GM18498 (cell line): Measurements from ENCODE around the gene PCSK1.
"Not testable (repeated sequence)": the region's sequence is repeated elsewhere in the genome, so short reads cannot be mapped to it uniquely, and the experiment has no call there.

ENCODE experiments used
- ATAC-seq: cut with Tn5 transposase; IDR thresholded peaks from one replicate; pipeline ENCODE4 v1.9.1; 2021; ENCODE audit warnings: mild to moderate bottlenecking, moderate library complexity; ENCODE audit not compliant: unreplicated experiment

PCSK1 gene

DNA sequence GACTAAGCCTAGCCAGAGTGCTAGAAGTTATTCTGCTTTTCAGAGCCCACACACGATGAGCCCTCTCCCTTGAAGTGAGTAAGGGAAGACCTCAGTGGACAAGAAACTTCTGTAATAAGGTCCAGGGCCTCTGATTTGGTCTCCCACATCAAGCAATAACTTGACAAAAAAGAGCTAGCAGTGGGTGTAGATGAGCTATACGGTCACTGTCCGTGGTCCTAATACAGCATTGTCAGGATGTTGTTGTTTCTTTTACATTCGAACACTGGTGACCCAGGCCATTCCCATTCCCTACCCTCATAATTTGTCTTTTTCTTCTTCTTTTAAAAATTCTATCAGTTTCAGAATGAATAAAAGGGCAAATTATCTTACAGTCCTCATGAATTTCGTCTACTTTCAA is 5.2 kb downstream of the PCSK1 start:
- ATAC-seq, result no peak

GRCh38 chr5:96426831-96427230 is 6.2 kb downstream of the PCSK1 start:
- ATAC-seq, result no peak

- no peak for ATAC-seq
Observed at GRCh38 chr5:96425443-96425842, 7.6 kb downstream of the PCSK1 start.

DNA sequence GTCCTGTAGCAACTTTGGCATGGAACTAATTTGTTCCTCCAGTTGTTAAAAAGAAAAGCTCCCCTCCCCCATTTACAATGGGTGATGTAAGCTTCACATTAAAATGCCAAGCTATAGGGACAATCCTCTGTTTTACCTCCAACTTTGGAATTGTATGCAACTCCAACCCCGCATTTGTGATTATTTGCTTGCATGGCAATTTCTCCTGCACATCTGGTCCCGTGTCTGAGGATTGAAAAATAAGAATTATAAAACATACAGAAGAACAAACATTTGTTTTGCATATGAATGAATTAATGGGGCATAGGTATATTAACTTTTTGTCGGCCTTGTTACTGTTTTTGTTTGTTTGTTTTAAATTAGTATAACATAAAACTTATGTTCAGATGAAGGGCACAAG is 17.2 kb downstream of the PCSK1 start:
- no peak for ATAC-seq

DNA sequence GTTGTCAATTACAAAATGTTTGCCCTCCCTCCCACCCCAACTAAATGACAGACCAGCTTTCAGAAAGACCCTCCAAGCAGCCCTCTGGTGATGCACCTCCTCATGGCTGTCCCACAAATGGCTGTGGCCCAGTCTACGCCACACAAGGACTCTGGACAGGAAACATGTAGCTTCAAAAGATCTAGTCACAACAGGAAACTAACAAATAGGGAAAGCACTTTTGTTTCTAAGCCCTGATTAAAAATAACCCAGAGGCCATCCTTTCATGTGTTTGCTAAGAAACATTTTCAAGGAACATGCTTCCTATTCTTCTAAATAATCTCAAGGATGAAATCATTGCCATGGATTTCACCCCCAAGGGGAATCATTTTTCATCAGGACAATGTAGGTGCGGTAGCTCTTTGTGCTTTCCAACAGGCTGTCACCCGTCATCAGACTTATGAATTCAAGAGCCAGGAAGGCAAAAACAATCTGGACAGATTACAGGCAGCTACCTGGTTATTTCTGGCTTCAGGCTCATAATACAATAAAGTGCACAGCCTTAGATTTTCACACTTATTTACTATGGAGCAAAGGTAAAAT is 20.1 kb downstream of the PCSK1 start:
- ATAC-seq, result no peak

DNA sequence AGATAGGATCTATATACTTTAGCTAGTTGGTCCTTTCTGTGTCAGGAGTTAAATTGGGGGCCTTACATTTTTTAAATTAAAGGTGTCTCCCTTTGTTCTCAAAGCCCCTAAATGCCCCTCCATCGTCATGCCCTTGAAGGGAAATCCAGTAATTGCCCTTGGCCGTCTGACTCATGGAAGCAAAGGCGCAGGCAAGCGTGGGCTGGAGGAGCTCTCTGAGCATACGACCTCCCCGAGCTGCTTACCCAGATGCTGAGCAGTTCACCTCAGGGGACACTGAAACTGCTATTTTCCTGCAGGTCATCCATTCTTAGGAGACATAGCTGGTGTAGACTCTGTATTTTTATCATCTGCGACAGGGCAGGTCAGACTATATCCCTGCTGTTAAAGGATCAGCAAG is 23.0 kb downstream of the PCSK1 start:
- no peak for ATAC-seq

- ATAC-seq, result no peak
Observed at GRCh38 chr5:96408841-96409538, 24.1 kb downstream of the PCSK1 start.

DNA sequence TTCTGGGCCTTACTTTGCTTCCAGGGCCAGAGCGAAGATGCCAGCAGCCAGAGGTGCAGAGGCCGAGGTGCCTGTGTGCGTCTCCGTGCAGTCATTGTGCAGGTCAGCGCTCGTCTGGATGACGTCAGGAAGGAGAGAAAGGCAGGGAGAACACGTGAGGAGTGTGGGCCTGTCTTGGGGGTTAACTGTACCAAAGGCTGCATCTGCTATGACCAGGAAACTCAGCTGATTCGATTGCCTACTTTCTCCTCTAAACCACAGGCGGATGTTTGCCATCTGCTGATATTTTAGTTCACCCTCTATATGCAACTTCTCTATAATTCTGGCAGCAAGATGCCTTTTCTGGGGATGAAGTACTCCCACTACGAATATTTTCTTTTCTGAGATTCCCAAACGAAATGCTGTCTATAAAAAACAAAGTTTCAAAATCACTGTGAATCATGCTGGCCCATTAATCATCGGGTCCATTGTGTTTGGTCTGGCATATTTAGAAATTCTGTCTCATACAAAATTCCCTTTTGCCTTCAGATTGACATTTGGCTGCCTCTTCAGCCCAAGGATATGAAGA is 24.8 kb downstream of the PCSK1 start:
- no peak for ATAC-seq

DNA sequence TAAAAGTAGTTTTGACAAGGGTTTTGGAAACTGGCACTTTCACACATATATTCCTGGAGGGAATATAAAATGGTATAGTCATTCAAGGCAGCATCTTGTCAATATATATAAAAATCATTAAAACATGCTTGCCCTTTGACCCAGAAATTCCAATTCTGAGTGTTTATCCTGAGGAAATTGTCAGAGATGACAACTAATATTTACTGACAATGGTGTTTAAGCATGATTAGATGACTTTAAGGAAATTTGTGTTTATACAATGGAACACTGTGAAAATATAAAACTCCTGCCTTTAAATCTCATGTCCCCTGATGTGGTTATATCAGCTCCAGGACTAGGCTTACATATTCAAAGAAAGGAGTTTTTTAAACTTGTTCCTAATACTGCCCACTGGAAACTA is 25.6 kb downstream of the PCSK1 start:
- ATAC-seq, result no peak

- ATAC-seq, result no peak
Observed at GRCh38 chr5:96404191-96404867, 28.7 kb downstream of the PCSK1 start.

DNA sequence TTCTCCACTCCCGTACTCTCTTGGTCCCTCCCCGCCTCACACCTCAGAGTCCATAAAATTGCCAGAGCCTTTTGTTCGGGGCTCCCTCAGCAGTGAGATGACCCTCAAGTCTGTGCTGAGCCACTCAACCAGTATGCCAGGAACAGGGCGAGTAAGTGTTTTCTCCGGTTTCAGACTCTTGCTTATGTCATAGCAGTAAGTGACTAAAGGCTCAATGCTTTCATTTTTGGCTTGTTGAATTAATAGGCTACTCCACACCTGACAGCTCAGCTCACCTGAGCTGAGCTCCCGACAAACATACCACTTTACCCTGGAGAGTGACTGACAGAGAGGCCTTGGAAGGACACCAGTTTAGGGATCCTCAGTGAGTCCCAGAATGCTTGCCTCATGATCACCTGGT is 30.5 kb downstream of the PCSK1 start:
- no peak for ATAC-seq

DNA sequence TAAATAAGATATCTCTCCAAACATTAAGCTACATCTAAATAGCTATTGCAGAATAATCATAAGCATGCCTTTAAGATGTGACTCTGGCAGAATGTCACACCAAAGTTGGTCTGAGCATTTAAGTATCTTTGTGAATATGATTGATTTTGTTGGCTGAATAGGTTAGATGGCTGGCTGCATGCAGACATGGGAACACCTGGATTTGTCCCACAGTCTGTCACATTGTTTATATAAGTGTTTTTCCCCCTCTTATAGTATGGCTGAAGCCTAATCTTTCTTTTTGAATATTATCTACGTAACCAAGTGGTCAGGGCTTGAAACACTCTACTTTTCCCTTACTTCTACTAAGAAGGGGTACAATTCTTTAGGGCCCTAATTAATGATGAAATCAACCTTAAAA is 36.2 kb downstream of the PCSK1 start:
- ATAC-seq, result no peak

DNA sequence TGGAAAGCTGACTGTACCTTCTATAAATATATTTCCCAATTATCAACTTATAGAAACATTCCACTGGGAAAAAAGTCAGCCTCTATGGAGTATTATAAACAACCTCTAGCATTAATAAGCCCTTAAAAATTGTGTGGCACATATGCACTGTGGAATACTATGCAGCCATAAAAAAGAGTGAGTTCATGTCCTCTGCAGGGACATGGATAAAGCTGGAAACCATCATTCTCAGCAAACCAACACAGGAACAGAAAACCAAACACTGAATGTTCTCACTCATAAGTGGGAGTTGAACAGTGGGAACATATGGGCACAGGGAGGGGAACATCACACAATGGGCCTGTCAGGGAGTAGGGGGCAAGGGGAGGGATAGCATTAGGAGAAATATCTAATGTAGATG is 37.8 kb downstream of the PCSK1 start:
- ATAC-seq, result not testable (repeated sequence)

- no peak for ATAC-seq
Observed at GRCh38 chr5:96391921-96392320, 41.1 kb downstream of the PCSK1 start.

DNA sequence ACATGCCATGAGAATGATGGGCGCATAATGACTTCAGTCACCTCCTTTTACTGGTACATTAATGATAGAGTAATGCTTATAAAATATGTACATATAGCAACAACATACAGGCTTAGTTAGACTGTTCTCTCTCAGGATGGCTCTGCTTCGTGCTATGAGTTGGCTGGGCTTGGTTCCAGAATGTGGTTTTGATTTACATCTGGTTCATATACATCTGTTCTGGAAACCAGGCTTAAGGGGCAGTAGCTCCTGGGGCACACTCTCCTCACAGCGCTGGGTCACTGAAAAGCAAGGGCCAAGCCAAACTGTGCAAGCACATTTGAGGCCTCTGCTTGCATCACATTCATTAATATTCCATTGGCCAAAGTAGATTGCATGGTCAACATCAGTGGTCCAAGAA is 44.9 kb downstream of the PCSK1 start:
- no peak for ATAC-seq

GRCh38 chr5:96387616-96388015 is 45.4 kb downstream of the PCSK1 start:
- no peak for ATAC-seq

DNA sequence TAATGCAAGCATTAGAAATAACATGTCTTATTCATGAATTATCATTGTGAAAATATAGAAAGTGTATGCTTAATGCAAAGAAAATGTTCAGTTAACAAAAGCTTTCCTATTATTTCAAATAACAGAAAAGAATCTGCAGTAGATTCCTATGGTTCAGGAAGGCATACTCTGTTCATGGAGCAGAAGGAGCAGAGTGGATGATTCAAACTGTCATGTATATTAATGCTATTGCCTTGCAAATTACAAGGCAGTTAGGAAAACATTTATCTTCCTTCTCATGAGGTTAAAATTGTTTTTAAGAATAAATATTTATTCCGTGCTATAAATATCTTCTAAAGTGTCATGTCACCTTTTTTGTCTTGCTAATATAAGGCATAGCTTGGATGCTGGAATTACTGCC is 47.5 kb downstream of the PCSK1 start:
- no peak for ATAC-seq

GRCh38 chr5:96384353-96384752 is 48.7 kb downstream of the PCSK1 start:
- ATAC-seq, result no peak

DNA sequence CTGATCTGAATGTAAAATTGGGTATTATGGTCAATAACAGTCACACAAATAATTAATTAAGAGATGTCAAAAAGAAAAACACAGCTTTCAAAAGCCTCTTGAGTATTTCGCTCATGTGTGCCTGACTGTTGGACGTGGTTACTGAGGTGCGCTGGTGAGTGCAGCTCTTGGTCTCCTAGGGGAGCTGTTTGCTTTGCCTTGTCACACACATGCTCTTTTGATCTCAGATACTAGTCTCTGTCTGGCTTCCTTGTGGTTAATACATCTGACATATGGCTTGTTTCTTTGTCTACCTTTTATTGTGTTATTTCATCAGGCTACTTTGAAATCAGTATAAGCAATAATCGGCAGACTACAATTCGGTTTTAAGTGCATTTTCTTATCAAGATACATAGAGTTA is 51.5 kb downstream of the PCSK1 start:
- ATAC-seq, result no peak

DNA sequence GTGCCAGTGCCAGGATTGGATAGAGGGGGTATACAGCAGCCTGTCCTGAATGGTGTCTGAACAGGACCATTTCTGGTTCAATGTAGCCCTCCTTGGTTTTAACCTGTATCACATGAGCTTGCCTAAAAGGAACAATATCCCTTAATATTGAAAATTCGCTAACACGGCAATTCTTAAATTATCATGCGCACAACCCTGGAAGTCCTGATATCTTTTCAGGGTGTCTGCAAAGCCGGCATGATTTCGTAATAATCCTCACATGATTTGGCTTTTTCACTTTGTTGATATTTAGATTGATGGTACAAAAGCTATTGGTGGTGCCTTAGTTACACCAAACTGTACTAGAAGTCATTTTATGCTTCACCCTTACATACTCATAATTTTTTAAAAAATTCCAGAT is 53.2 kb downstream of the PCSK1 start:
- no peak for ATAC-seq

DNA sequence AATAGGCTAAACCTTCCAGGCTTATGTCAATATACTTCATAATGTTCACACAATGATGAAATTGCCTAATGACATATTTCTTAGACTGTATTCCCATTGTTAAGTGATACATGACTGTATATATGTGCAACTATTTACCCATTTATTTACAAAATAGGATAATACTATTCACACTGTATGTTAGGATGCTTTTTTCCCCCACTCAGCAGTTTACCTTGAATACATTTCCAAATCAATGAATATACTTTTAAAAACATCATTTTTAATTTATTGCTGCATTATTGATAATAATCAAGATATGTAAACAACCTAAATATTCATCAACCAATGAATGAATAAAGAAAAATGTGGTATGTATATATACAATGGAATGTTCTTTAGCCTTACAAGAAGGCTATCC is 55.5 kb downstream of the PCSK1 start:
- ATAC-seq, result no peak

- ATAC-seq, result no peak
Observed at GRCh38 chr5:96377167-96377566, 55.9 kb downstream of the PCSK1 start.
